HFFc6 (cell line): ENCODE data around the gene BLTP3A. TPM values are rescaled to one million over a fixed set of nuclear protein-coding genes. Genes with fewer than 3 reads are reported as not detected.
A peak's percentile ranks its signal among the peaks of the same experiment; 100 is the strongest.
"Not testable (repeated sequence)": the region's sequence is repeated elsewhere in the genome, so short reads cannot be mapped to it uniquely, and the experiment has no call there.

Source experiments
- DNase-seq: peaks from one replicate; pipeline ENCODE4 v3.0.0-alpha.2; 2018
- H3K27ac Mint-ChIP-seq: 2 replicates; pipeline ENCODE4 v1.8.0; 2020; ENCODE audit warnings: mild to moderate bottlenecking, mixed read lengths
- H3K27me3 Mint-ChIP-seq: 2 replicates; pipeline ENCODE4 v1.8.0; 2021; ENCODE audit warnings: mild to moderate bottlenecking, moderate library complexity, mixed read lengths; ENCODE audit not compliant: insufficient read depth
- H3K36me3 Mint-ChIP-seq: 2 replicates; pipeline ENCODE4 v1.8.0; 2021; ENCODE audit warnings: low read depth, mixed read lengths
- H3K4me1 Mint-ChIP-seq: 2 replicates; pipeline ENCODE4 v1.8.0; 2020; ENCODE audit warnings: low read depth, mixed read lengths
- H3K4me3 Mint-ChIP-seq: 2 replicates; pipeline ENCODE4 v1.8.0; 2020; ENCODE audit warnings: mild to moderate bottlenecking, moderate library complexity, mixed read lengths
- H3K9me3 Mint-ChIP-seq: 2 replicates; pipeline ENCODE4 v1.8.0; 2020; ENCODE audit warnings: mild to moderate bottlenecking, mixed read lengths
- long read RNA-seq: library from polyadenylated mRNA; unstranded; transcript quantifications from one replicate; pipeline ENCODE4 v2.0.0, GENCODE V29; 2019
- total RNA-seq, 6 experiments: library from RNA; stranded (reverse); fragmentation: NEBNext Ultra II Directional; extraction: Animal tissue kit (Norgen Biotek cat#: 25700); gene quantifications; 2 replicates in 1 of 6; 3 replicates in 5 of 6; pipeline ENCODE4 v1.2.3, GENCODE V29; 2021
- TF ChIP-seq, protein P1 (sequence below): fragments of 200-600 bp; sonication (generic); IDR thresholded peaks from 2 replicates; pipeline ENCODE4 v1.5.0; 2021; ENCODE audit warnings: antibody characterized with exemption, mild to moderate bottlenecking

BLTP3A gene, protein sequence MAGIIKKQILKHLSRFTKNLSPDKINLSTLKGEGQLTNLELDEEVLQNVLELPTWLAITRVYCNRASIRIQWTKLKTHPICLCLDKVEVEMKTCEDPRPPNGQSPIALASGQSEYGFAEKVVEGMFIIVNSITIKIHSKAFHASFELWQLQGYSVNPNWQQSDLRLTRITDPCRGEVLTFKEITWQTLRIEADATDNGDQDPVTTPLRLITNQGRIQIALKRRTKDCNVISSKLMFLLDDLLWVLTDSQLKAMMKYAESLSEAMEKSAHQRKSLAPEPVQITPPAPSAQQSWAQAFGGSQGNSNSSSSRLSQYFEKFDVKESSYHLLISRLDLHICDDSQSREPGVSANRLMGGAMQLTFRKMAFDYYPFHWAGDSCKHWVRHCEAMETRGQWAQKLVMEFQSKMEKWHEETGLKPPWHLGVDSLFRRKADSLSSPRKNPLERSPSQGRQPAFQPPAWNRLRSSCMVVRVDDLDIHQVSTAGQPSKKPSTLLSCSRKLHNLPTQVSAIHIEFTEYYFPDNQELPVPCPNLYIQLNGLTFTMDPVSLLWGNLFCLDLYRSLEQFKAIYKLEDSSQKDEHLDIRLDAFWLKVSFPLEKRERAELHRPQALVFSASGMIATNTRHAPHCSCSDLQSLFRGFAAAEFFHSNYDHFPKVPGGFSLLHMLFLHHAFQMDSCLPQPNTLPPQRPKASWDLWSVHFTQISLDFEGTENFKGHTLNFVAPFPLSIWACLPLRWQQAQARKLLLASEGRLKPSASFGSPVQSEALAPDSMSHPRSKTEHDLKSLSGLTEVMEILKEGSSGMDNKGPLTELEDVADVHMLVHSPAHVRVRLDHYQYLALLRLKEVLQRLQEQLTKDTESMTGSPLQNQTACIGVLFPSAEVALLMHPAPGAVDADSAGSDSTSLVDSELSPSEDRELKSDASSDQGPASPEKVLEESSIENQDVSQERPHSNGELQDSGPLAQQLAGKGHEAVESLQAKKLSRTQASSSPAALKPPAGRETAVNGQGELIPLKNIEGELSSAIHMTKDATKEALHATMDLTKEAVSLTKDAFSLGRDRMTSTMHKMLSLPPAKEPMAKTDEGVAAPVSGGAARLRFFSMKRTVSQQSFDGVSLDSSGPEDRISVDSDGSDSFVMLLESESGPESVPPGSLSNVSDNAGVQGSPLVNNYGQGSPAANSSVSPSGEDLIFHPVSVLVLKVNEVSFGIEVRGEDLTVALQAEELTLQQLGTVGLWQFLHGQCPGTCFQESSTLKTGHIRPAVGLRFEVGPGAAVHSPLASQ (N-terminal part only)
- total RNA-seq, result 1 to 10 TPM; 7.2 to 9.8 (median 8.9) TPM
- long read RNA-seq, partial matches to known transcripts, result 3 of 7 reads
- long read RNA-seq, other reads (novel, unspliced or antisense), result 4 of 7 reads

DNA sequence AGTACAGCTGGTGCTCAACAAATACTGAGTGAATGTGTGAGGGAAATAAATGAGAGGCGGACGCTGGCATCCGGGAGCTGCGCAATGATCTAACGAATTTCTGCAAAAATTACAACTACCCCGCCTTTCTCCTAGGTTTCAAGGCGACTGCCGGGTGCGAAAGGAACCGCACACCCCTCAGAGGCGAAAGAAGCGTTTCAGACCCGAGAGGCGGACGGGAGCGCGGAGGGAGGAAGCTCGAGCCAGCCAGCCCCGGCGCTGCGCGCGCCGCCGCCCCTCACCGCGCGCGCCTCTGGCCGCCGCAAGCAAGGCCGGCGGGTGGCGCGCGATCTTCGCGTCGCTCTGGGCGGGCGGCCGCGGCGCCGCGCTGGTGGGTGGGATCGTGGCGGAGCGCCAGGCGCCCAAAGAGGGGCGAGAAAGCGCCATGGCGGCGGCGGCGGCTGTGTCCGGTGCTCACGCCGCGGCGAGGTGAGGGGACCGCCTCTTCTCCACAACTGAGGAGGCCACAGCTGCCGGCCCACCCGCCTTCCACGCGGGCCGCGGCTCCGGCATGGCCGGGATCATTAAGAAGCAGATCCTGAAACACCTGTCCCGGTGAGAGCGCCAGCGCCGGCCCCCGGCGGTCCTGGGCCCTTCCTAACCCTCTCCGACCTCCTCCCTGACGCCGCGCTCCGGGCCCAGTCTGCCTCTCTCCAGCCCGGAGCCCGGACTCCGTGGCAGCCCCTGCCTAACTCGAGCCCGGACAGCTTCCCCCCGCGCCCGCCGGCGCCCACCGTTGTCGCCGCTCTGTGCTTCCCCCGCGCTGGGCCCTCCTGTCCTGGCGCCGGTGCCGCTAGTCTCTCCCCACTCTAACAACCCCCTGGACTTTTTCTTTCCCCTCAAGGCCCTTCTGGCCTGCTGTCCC lies at the start of gene BLTP3A:
Gene BLTP3A (plus strand): TSS at position 383 of the 904 bp plus-strand sequence. CDS start 168 bp downstream, at position 551.
- no peaks in the 10 kb centered on the region; the same call in 1 of the 2 replicates for H3K27me3 Mint-ChIP-seq
- DNase-seq, result peak; percentile 13
- no peaks in the 10 kb centered on the region for H3K9me3 Mint-ChIP-seq
- TF ChIP-seq, protein P1, sequence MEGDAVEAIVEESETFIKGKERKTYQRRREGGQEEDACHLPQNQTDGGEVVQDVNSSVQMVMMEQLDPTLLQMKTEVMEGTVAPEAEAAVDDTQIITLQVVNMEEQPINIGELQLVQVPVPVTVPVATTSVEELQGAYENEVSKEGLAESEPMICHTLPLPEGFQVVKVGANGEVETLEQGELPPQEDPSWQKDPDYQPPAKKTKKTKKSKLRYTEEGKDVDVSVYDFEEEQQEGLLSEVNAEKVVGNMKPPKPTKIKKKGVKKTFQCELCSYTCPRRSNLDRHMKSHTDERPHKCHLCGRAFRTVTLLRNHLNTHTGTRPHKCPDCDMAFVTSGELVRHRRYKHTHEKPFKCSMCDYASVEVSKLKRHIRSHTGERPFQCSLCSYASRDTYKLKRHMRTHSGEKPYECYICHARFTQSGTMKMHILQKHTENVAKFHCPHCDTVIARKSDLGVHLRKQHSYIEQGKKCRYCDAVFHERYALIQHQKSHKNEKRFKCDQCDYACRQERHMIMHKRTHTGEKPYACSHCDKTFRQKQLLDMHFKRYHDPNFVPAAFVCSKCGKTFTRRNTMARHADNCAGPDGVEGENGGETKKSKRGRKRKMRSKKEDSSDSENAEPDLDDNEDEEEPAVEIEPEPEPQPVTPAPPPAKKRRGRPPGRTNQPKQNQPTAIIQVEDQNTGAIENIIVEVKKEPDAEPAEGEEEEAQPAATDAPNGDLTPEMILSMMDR, result peak; percentile 19; the same call in 1 of the 2 replicates
- peak within 1 kb of the TSS; percentile 88 for H3K27ac Mint-ChIP-seq
- H3K4me1 Mint-ChIP-seq, result peaks cover 42% of the 10 kb centered on the region
- peak within 1 kb of the TSS; percentile 98 for H3K4me3 Mint-ChIP-seq
- H3K36me3 Mint-ChIP-seq, result no peaks in the 10 kb centered on the region

- H3K36me3 Mint-ChIP-seq, result no peaks in the 10 kb centered on the region
- DNase-seq, result no peak
- no peak overlapping the region for H3K4me3 Mint-ChIP-seq
- H3K4me1 Mint-ChIP-seq, result peaks cover 22% of the 10 kb centered on the region
- H3K27ac Mint-ChIP-seq, result no peak overlapping the region
- H3K27me3 Mint-ChIP-seq, result peaks cover 3% of the 10 kb centered on the region
- H3K9me3 Mint-ChIP-seq, result no peaks in the 10 kb centered on the region
- TF ChIP-seq, protein P1, result no peak
These were observed 49.8 kb upstream of the BLTP3A start for GRCh38 chr6:34742094-34742493.

- Mint-ChIP-seq H3K9me3 (no peaks in the 10 kb centered on the region), H3K36me3 (no peaks in the 10 kb centered on the region), H3K27ac (no peak overlapping the region), H3K4me3 (no peak overlapping the region), H3K4me1 (peaks cover 22% of the 10 kb centered on the region), H3K27me3 (peaks cover 3% of the 10 kb centered on the region)
- TF ChIP-seq, protein P1, result no peak
- no peak for DNase-seq
These were observed 48.1 kb upstream of the BLTP3A start for GRCh38 chr6:34743625-34744293.

DNA sequence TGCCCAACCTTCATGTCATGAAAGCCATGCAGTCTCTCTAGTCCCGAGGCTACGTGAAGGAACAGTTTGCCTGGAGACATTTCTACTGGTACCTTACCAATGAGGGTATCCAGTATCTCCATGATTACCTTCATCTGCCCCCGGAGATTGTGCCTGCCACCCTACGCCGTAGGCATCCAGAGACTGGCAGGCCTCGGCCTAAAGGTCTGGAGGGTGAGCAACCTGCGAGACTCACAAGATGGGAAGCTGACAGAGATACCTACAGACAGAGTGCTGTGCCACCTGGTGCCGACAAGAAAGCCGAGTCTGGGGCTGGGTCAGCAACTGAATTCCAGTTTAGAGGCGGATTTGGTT lies 47.6 kb upstream of the BLTP3A start:
- not testable (repeated sequence) for H3K9me3 Mint-ChIP-seq, H3K36me3 Mint-ChIP-seq, H3K27ac Mint-ChIP-seq, H3K4me3 Mint-ChIP-seq, DNase-seq, H3K27me3 Mint-ChIP-seq
- peaks cover 22% of the 10 kb centered on the region for H3K4me1 Mint-ChIP-seq
